Measurements from ENCODE around the gene SEMA6A. TPM values are rescaled to one million over a fixed set of nuclear protein-coding genes. Genes with fewer than 3 reads are reported as not detected.

SEMA6A gene
- total and polyA plus RNA-seq, 12 donors, result 2.9 to 11.3 (median 7.8) TPM

DNA sequence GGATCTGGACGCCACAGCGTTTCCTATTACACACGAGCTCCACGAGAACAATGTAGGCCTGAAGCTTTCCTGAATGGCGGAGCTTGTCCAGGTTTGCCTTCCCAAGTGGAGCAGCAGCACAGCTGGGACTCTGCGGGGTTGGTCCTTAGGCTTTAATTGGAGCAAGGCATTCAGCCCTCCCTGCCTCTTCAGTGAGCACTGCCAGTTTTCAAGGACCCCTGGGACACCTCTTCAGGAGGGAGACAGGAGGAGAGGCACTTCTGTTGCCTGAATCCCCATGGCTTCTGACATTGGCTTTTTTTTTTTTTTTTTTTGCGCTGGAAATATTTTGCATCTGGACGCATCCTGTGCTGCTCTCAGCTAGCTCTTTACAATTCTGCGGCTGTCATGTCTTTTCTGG is 179.4 kb downstream of the SEMA6A start:
- Histone ChIP-seq H3K4me3 (no peak overlapping the region), H3K36me3 (peaks cover 0 to 6% (median 0%) of the 10 kb centered on the region in 9 donors), H3K27me3 (no peaks in the 10 kb centered on the region), H3K27ac (peak overlapping the region in 7 of 10 donors; percentile 21 to 67 (median 50)), H3K4me1 (peaks cover 10 to 31% (median 22%) of the 10 kb centered on the region in 9 donors), H3K9me3 (no peaks in the 10 kb centered on the region)
- ATAC-seq (peak in 5 of 8 donors; percentile 19 to 62 (median 32)), DNase-seq (no peak)
- intact Hi-C loops (cut with DNase I), result no loop called here
- WGBS, 2 donors, result 66 to 68% methylated on average over 9 of the region's 9 CpGs
- TF ChIP-seq, protein P1, sequence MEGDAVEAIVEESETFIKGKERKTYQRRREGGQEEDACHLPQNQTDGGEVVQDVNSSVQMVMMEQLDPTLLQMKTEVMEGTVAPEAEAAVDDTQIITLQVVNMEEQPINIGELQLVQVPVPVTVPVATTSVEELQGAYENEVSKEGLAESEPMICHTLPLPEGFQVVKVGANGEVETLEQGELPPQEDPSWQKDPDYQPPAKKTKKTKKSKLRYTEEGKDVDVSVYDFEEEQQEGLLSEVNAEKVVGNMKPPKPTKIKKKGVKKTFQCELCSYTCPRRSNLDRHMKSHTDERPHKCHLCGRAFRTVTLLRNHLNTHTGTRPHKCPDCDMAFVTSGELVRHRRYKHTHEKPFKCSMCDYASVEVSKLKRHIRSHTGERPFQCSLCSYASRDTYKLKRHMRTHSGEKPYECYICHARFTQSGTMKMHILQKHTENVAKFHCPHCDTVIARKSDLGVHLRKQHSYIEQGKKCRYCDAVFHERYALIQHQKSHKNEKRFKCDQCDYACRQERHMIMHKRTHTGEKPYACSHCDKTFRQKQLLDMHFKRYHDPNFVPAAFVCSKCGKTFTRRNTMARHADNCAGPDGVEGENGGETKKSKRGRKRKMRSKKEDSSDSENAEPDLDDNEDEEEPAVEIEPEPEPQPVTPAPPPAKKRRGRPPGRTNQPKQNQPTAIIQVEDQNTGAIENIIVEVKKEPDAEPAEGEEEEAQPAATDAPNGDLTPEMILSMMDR (IDR thresholded peaks at IDR 0.05), result no peak

DNA sequence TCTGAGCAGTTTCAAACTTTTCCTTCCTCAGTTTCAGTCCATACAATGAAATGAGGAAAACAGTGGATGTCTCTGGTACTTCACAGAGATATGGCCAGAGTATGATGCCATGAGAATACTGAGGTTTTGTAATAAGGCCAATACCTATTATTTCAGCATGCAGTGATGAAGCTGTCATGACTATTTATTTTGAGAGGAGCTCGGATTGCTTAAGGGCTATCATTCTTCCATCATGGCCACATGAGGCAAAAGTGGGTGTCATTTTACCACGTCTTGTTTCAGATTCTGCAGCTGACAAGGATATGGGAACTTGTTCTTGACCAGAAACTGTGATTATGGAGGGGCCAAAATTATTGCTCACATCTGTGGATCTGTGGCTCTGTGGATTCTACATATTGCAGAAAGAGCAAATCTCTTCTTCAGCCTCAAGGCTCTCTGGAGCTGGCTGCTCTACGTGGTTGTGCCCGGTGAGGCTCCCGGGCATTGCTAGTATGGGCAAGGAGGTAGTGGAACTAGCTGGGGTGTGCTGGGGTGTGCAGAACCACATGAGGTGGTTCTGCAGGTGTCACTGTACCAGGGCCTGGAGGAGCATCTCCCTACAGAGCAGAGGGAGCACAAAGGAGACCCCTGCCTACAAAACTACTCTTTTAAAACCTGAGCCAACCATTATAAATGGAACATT is 180.3 kb downstream of the SEMA6A start:
- ATAC-seq (no peak), DNase-seq (no peak)
- Histone ChIP-seq H3K4me3 (no peak overlapping the region), H3K9me3 (no peaks in the 10 kb centered on the region), H3K27ac (peak overlapping the region in 1 of 10 donors; percentile 50), H3K4me1 (peaks cover 10 to 40% (median 27%) of the 10 kb centered on the region in 9 donors), H3K36me3 (no peaks in the 10 kb centered on the region), H3K27me3 (no peaks in the 10 kb centered on the region)
- intact Hi-C loops (cut with DNase I), result no loop called here
- TF ChIP-seq, protein P1 (IDR thresholded peaks at IDR 0.05), result no peak
- WGBS, 2 donors, result 89 to 96% methylated on average over 5 of the region's 5 CpGs
